ENCODE data around the gene FOSL2.
A peak's percentile ranks its signal among the peaks of the same experiment; 100 is the strongest.

The FOSL2 gene

GRCh38 chr2:28435241-28435640 is 42.6 kb downstream of the FOSL2 start:
- no peak for DNase-seq

DNA sequence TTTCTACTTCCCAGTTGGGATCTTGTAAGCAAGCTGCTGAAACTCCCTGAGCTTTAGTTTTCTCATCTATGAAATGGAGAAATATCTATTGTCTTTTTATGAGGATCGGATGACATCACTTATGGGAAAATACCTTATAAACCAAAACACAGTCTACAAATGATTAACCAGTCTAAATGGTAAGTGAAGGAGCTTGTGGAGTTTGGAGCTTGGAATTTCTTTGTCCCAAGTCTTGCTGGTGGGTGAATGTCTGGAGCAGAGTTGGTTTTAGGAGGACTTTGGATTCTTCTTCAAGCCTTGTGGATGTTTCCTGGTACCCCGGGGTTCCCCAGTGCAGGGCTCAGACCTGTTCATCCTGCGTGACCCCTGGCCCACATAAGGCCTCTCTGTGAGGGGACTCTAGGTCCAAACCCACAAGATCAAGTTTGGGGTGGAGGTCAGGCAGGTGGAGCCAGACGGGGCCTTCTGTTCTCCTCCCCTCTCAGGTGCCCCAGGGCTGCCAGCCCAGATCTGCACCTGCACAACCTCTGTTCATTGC is 43.2 kb downstream of the FOSL2 start:
- peak; percentile 3 for DNase-seq

GRCh38 chr2:28436525-28437051 is 43.9 kb downstream of the FOSL2 start:
- DNase-seq: peak; percentile 39

DNA sequence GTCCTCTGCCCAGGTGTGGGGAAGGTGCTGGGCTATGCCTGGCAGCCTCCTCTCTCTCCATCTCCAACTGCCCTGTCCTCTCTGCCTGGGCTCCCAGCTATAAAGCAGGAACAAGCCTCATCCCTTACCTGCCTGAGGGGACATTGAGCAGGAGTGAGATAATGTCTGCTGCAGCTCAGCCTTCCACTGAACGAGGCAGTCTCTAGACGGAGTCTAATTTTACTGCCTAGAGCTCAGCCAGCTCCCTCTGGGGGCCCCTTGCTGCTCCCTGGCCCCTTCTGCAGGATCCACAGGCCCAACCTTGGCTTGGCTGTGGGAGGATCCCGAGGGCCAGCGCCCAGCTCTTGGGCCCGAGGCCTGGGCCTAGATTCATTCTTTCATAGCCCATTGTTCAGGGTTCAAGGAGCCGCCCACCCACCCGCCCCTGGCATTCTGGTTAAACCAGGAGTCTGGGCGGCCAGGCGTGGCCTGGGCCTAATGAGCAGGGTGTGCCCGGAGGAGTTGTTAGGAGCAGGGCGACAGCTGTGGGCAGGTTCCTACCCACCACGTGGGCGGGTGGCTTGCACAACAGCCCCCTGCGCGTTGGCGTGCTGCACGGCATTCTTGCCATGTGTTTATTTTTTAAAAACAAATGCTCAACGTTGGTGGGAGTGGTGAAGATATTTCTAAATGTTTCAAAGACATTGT is 44.6 kb downstream of the FOSL2 start:
- DNase-seq: no peak

DNA sequence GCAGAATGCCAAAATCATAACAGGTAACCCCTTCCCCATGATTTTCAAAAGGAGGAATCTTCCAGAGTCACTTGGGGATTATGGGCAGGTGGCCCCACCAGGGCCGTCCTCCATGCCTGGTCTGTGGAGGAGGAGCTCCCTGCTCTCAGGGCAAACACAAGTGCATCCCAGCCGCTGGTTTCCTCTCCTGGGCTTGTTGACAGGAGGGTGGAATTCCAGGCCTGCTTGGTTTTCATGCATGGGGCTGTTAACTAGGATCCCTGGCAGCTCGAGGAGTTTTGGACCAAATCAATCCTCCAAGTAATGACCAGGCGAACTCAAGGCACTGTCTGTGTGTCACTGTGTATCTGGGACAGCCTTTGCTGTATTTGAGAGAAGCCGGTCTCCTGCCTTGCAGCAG is 45.3 kb downstream of the FOSL2 start:
- DNase-seq: no peak

DNA sequence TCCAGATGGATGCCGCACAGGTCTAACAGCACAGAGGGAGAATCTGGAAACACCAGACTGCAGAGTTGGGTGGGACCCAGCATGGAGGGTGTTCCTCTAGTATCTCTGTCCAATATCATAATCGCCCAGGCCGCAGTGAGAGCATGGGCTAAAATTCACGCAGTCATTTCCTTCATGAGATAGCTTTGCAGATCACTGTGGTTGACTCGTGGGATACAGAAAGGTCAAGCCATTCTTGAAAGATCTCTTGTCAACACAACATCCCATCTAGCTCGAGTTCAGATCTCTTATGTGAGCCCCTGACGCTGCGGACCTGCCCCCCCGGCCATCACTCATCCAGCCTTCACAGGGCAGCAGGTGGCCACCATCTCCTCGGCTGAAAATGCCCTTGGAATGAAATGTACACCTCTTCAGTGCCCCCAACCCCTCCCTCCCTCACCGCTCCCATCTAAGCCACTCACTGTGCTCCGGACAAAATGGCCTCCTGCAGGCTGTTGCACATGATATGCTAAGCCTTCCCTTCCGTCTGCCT is 45.9 kb downstream of the FOSL2 start:
- no peak for DNase-seq

DNA sequence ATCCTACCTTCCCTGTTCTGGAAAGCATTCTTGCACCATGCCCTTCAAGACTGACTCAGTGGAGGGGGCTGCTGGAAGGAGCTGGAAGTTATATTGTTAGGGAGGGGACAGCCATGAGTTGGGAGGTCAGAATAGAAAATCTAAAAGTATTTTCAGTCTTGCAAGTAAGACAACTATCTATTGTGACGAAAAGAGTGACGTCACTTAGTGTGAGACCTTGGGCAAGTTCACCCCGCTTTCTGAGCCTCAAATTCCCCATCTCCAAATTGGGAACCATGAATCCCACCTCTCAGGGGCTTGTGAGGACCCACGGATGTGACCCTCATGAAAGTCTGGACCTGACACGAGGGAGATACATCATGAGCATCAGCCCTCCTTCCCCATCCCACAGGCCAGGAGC is 46.5 kb downstream of the FOSL2 start:
- DNase-seq: no peak

- DNase-seq: no peak
Measured at GRCh38 chr2:28439763-28440162, 47.1 kb downstream of the FOSL2 start.

DNA sequence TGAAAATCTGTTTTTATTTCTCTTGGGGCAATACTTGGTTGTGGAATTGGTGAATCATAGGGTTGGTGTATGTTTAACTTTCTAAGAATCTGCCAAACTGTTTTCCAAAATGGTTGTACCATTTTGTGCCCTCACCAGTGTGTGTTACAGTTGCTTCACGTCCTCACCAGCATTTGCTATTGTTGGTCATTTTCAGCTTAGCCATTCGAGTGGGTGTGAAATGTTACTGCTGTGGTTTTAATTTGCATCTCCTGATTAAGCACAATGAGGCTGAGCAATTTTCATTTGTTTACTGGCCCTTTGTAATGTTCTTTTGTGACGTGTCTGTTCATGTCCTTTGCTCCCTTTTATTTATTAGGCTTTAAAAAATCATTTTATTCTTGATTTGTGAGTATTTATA is 49.7 kb downstream of the FOSL2 start:
- no peak for DNase-seq

DNA sequence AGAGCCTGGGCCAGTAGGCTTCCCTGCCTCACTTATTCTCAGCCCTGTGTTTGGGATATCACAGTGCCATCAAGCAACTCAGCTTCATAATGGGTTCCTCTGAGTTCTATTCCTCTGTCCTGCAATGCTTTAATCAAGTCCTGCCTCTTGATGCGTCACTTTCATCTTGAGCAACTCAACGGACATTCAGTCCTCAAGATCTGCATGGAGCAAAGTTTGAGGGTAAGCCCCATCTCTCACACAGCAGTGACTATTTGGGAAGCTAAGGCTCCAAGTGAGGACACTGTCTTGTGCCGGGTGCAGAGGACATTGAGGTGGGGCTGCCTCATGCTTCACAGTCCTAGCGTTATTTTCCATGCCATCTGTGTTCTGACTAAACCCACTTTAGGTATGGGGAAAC is 52.3 kb downstream of the FOSL2 start:
- DNase-seq: no peak

GRCh38 chr2:28445448-28446258 is 53.0 kb downstream of the FOSL2 start:
- no peak for DNase-seq

- no peak for DNase-seq
Measured at GRCh38 chr2:28446531-28446930, 53.9 kb downstream of the FOSL2 start.

DNA sequence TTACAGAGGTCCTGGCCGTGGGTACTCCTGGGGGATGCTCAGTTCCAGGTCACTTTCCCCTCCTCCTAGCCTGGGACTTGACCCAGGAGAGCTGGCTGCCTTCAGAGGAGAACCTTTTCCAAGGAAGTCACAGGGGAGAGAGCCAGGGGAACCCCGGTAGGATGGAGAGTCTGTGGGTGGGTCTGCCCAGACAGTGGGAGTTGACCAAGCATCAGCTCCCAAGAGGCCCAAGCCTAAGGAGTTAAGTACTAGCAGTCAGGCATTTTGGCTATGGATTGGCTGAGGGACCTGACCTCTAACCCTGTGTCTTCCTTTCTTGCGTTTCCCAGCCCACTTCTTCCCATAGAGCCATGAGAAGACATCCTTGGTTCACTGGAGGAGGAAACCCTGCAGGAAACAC is 54.4 kb downstream of the FOSL2 start:
- no peak for DNase-seq

- no peak for DNase-seq
Measured at GRCh38 chr2:28447943-28448792, 55.5 kb downstream of the FOSL2 start.

DNA sequence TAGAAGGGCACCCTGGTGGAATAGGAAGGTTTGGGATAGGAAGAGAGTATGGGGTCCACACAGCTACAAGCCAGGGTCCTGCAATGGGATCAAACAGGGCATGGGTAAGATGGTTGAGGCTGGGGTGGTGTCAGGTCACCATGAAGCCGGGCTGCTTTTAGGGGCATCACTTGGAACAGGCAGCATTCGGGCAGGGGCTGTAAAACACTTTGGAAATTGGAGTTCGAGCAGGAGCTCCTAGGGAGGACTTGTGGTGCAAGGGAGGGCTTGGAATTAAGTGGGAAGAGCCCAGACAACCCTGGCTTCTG is 56.1 kb downstream of the FOSL2 start:
- no peak for DNase-seq

- DNase-seq: no peak
Measured at GRCh38 chr2:28449126-28449487, 56.4 kb downstream of the FOSL2 start.

GRCh38 chr2:28449488-28450395 is 57.1 kb downstream of the FOSL2 start:
- no peak for DNase-seq

DNA sequence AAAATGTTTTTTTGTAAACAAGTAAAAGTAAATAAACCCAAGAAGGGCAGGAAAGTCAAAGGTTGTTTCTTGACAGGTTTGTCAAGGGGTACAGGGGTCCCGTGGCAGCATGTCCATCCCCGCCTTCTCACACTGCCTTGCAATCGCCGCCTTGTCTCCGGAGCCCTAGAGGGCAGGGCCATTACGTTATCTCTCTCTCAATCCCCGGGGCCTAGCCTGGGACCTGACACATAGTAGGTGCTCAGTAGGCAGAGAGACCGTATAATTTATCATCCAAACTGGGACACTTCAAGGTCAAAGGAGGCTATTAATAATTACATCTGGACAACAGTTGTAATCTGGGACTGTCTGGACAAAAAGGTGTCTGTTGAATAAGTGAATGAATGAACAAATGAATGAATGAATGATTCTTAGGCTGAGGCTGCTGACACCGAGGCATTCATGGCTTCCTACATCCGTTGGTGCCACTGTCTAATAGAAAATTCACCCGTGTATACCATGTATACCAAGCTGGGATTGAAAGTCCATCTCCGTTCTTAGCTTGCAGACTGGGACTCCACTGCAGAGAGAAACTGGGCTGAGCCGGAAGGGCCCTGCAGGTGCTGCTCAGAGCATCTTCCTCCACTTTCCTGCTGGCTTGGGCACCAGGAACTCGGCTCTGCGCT is 58.4 kb downstream of the FOSL2 start:
- DNase-seq: no peak

- DNase-seq: no peak
Measured at GRCh38 chr2:28451793-28452533, 59.3 kb downstream of the FOSL2 start.

GRCh38 chr2:28452534-28453081 is 60.0 kb downstream of the FOSL2 start:
- peak; percentile 68 for DNase-seq
